ENCODE measurements around the gene ANKRD22.
"Not testable (repeated sequence)": the region's sequence is repeated elsewhere in the genome, so short reads cannot be mapped to it uniquely, and the experiment has no call there.

The ANKRD22 gene

DNA sequence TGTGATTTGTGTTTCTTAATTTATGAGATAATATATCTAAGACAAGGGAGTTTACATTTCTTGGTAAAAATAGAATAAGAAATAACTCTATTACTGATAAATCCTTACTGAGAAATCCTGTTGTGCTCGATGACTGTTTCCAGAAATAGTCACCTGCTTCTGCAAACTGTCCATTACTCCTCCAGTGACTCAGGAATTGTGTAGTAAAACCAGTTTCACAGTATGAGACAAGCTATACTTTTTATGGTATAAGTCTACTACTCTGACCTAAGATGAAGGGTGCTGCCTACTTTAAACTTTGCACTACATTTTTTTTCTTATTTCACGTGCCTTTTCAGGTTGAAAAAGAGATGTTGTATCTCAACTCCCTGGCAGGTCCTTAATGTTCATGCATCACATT is 6.8 kb upstream of the ANKRD22 start:
- H3K36me3 Mint-ChIP-seq = no peaks in the 10 kb centered on the region
- ATAC-seq (ENCODE audit: low read depth) = no peak
- H3K9me3 Mint-ChIP-seq = no peaks in the 10 kb centered on the region
- no peaks in the 10 kb centered on the region for H3K4me1 Mint-ChIP-seq
- H3K27ac Mint-ChIP-seq = no peak overlapping the region
- no peaks in the 10 kb centered on the region for H3K27me3 Mint-ChIP-seq
- DNase-seq (ENCODE audit: low spot score in 2 of 2) = no peak
- no peak overlapping the region for H3K4me3 Mint-ChIP-seq

DNA sequence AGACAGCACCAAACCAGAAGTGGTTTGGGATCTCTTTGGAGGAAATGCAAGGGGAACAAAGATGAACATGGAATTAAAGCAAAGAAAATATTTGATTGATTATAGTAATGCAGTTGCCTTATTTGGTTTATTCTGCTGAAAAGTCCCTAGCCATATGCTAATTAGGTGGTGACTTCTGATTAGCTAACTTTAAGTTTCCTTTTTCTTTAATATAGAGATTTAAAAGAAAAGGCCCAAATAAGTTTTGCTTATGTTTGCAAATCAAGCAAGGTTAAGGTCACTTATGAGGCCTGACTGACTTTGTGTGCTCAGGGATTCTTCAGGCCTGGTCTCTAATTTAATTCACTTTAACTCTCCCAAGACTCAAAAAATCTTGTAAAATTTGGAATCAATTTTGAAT is 6.2 kb upstream of the ANKRD22 start:
- Mint-ChIP-seq H3K27ac (no peak overlapping the region), H3K4me3 (no peak overlapping the region)
- ATAC-seq (ENCODE audit: low read depth) = no peak

DNA sequence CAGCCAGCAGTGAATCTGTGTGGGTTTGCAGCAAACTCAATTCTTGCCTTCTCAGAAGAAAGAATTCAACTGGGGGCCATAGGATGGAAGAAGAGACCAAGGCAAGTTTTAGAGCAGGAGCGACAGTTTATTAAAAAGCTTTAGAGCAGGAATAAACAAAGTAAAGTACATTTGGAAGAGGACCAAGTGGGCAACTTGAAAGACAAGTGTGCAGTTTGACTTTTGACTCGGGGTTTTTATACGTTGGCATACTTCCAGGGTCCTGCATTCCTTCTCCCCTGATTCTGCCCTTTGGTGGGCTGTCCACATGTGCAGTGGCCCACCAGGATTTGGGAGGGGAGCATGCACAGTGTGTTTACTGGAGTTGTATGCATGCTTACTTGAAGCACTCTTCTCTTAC is 3.0 kb upstream of the ANKRD22 start:
- no peak for DNase-seq (ENCODE audit: low spot score in 2 of 2)
- Mint-ChIP-seq H3K9me3 (no peaks in the 10 kb centered on the region), H3K4me3 (no peak overlapping the region), H3K27ac (no peak overlapping the region), H3K27me3 (no peaks in the 10 kb centered on the region), H3K4me1 (peaks cover 3% of the 10 kb centered on the region), H3K36me3 (no peaks in the 10 kb centered on the region)
- no peak for ATAC-seq (ENCODE audit: low read depth)

More for the DNA sequence above, 6.2 kb upstream of the ANKRD22 start:
- Mint-ChIP-seq H3K4me1 (peaks cover 3% of the 10 kb centered on the region), H3K36me3 (no peaks in the 10 kb centered on the region), H3K27me3 (no peaks in the 10 kb centered on the region), H3K9me3 (no peaks in the 10 kb centered on the region)
- DNase-seq (ENCODE audit: low spot score in 2 of 2) = no peak

DNA sequence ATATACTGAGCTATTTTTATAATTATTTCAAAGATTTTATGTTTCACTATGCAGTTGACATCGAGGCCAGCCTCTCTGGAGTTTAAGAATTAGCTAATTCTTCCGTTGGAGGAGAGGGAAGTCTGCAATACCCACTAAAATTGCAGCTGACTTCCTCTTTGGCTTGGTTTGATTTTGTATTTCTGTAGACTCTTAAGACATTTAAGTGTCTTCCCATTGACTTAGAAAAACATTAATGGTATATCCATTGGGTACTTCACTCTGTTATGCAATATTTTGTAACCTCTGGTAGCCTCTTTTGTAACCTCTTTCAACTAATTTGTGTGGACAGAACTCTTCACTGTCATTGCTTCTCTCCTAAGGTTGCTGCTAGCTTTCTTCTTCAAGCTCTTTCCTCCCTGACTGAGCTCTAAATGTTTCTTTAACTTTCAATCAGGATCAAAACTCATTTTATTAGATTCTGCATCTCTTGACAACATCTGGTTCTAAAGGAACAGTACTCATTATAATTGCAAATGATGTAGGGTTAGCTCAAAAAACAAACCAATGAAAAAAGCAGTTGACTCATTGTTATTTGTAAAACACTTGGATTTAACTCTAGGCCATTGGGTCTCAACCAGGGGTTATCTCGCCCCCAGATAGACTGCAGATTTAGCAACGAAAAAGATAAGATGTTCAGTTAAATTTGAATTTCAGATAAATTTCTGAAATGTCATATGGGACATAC is 1.7 kb upstream of the ANKRD22 start:
- DNase-seq (ENCODE audit: low spot score in 2 of 2) (no peak), ATAC-seq (ENCODE audit: low read depth) (no peak)
- Mint-ChIP-seq H3K27ac (no peak overlapping the region), H3K36me3 (no peaks in the 10 kb centered on the region), H3K9me3 (no peaks in the 10 kb centered on the region), H3K4me3 (no peak overlapping the region), H3K27me3 (no peaks in the 10 kb centered on the region), H3K4me1 (peaks cover 3% of the 10 kb centered on the region)

DNA sequence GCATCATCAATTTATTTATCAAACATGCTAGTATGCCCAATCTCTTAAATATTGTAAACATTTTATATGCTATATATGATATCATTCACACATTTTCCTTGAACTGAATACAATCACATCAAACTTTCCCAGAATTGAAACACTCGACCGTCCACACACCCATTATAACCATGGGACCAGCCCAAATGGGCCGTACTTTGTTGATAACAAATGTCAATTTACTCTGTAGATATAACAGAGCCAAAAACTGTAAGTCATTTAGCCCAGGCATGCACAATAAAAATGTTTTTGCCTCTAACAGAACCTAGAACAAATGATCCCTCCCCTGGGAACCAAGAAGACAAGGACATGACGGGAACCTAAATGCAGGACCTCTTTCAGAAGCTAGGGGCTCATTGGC is 683 bp upstream of the ANKRD22 start:
- no peak overlapping the region for H3K4me3 Mint-ChIP-seq
- no peaks in the 10 kb centered on the region for H3K36me3 Mint-ChIP-seq
- H3K4me1 Mint-ChIP-seq = peaks cover 3% of the 10 kb centered on the region
- H3K27me3 Mint-ChIP-seq = no peaks in the 10 kb centered on the region
- no peak for ATAC-seq (ENCODE audit: low read depth)
- no peak for DNase-seq (ENCODE audit: low spot score in 2 of 2)
- no peak overlapping the region for H3K27ac Mint-ChIP-seq
- no peaks in the 10 kb centered on the region for H3K9me3 Mint-ChIP-seq

DNA sequence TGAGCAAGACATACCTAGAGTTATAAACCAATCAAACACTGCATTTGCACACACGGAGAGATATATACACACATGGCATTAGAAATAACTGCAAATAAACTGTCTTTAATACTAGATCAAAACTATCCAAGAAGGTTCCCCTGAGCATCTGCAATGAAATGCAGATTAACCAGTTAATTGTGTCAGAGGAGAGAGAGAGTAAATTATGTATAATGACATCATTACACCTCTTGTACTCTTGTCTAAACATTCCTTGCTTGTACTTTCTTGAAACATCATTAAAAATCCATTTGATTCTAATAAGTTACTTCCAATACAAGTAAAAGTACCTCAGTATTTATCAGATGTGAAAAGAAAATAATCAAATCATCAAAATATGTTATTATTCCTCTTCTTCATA is 932 bp downstream of the ANKRD22 start:
- no peaks in the 10 kb centered on the region for H3K36me3 Mint-ChIP-seq
- H3K9me3 Mint-ChIP-seq = no peaks in the 10 kb centered on the region
- ATAC-seq (ENCODE audit: low read depth) (no peak), DNase-seq (ENCODE audit: low spot score in 2 of 2) (no peak)
- no peaks in the 10 kb centered on the region for H3K27me3 Mint-ChIP-seq
- H3K27ac Mint-ChIP-seq = no peak overlapping the region
- no peak overlapping the region for H3K4me3 Mint-ChIP-seq
- H3K4me1 Mint-ChIP-seq = peaks cover 3% of the 10 kb centered on the region

DNA sequence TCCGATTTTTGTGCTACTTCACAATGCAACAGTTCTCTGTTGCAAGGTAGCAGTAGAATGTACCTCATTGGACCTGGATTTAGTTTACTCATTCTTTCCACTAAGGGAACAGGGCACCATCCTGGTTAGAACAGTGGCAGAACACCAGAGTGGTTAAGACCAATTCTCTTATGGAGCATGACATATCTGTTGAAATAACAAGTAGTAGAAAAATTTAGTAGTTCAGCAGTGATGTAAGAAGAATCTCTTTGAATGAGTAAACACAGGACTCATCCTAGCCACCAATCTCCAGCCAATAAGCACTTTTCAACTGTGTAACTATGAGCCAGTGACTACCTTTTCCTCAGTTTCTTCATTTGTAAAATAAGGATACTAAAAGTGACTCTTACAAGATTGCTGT is 2.4 kb downstream of the ANKRD22 start:
- Mint-ChIP-seq H3K27ac (no peak overlapping the region), H3K27me3 (no peaks in the 10 kb centered on the region), H3K9me3 (no peaks in the 10 kb centered on the region), H3K36me3 (no peaks in the 10 kb centered on the region), H3K4me1 (peaks cover 3% of the 10 kb centered on the region), H3K4me3 (no peak overlapping the region)
- no peak for DNase-seq (ENCODE audit: low spot score in 2 of 2)
- no peak for ATAC-seq (ENCODE audit: low read depth)

DNA sequence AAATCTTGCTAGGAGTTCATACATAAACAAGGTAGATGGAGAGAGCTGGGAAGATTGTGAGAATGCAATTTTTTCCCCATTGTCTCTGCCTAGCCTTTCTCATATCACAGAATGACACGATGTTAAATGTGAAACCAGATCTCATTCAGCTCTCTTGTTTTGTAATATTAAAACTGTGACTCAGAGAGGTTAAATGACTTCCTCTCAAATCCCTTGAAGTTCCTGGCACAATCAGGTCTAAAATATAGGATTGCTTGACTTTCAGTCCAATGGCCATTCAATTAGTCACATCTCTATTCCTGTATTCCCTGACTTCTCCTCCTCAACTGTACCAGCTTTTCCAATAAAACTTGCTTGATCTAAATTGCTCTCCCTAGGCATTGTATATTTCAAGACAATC is 3.1 kb downstream of the ANKRD22 start:
- ATAC-seq (ENCODE audit: low read depth) (no peak), DNase-seq (ENCODE audit: low spot score in 2 of 2) (no peak)
- peaks cover 3% of the 10 kb centered on the region for H3K4me1 Mint-ChIP-seq
- H3K36me3 Mint-ChIP-seq = no peaks in the 10 kb centered on the region
- H3K27me3 Mint-ChIP-seq = no peaks in the 10 kb centered on the region
- H3K4me3 Mint-ChIP-seq = no peak overlapping the region
- H3K9me3 Mint-ChIP-seq = no peaks in the 10 kb centered on the region
- no peak overlapping the region for H3K27ac Mint-ChIP-seq

DNA sequence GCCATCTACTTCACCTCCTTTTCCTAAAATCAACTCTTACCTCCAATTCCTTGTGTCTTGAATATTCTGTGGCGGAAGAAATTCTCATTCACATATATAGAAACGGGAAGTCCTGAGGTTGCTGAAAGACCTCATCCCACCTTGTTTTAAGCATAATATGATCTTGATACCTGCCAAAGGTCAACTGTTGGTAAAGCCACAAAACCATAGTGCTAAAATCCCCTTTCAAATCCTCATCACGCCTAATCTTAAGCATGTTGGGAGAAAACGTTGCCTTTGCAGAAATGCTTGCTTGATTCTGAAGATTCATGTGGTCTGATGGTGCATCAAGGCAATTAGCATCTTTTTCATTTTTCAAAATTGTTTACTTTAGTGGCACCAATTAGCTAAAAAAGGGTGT is 8.5 kb downstream of the ANKRD22 start:
- DNase-seq (ENCODE audit: low spot score in 2 of 2) = no peak
- no peak for ATAC-seq (ENCODE audit: low read depth)
- Mint-ChIP-seq H3K9me3 (no peaks in the 10 kb centered on the region), H3K4me3 (no peak overlapping the region), H3K36me3 (no peaks in the 10 kb centered on the region), H3K4me1 (no peaks in the 10 kb centered on the region), H3K27ac (no peak overlapping the region), H3K27me3 (no peaks in the 10 kb centered on the region)

DNA sequence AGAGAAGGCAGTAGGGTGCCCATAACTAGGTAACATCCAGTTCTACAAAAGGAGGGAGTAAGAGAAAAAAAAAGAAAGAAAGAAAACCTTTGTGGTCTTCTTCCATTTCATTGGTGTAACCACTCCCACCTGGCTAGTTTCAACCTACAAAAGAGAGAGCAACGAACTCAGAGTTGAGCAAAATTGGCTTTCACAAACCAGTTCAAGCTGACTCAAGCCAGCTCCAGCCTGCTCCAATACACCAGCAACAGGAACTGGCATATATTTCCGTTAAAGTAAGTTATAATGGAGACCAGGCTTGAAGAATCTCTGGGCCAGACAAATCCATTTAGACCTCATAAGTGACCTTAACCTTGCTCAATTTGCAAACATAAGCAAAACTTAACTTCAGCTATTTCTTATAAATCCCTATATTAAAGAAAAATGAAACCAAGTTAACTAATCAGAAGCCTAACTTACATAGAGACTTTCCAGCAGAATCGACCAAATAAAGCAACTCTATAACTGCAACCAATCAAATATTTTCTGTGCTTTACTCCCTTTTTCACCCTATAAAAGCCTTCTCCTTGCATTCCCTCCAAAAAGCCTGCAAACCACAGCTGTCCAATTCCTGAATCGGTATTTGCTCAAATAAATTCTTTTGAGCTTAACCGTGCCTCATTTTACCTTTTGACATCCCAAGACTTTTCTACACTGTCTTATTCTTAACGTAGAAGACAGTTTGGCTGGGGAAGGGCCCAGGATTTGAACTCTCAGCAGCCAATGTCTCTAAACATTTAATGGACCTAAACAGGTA is 10.1 kb downstream of the ANKRD22 start:
- H3K4me1 Mint-ChIP-seq = no peaks in the 10 kb centered on the region

DNA sequence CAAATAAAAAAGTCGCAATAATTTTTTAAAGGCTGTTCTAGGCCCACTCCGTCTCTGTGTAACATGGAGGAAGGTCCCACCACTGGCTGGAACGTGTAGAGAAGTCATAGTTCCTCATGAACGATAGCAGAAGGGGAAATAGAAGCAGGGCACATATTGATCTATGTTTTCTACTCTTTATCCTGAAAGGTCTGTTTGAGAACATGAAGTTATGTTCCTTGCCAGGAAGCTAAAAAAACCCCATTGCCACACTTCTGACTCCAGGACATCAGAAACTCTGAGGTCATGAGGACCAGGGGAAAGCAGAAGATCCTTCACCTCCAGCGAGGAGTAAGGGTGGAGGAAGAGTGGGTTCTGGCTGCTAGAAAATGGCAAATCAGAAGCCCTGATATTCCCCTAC is 10.8 kb downstream of the ANKRD22 start:
- ATAC-seq (ENCODE audit: low read depth) (no peak), DNase-seq (ENCODE audit: low spot score in 2 of 2) (no peak)
- H3K4me3 Mint-ChIP-seq = no peak overlapping the region
- no peak overlapping the region for H3K27ac Mint-ChIP-seq
- H3K4me1 Mint-ChIP-seq = no peaks in the 10 kb centered on the region
- H3K36me3 Mint-ChIP-seq = no peaks in the 10 kb centered on the region
- no peaks in the 10 kb centered on the region for H3K27me3 Mint-ChIP-seq
- H3K9me3 Mint-ChIP-seq = no peaks in the 10 kb centered on the region

More for the DNA sequence above, 10.1 kb downstream of the ANKRD22 start:
- H3K4me3 Mint-ChIP-seq = no peak overlapping the region
- no peak for DNase-seq (ENCODE audit: low spot score in 2 of 2)
- no peaks in the 10 kb centered on the region for H3K27me3 Mint-ChIP-seq
- H3K9me3 Mint-ChIP-seq = no peaks in the 10 kb centered on the region
- no peak for ATAC-seq (ENCODE audit: low read depth)
- H3K36me3 Mint-ChIP-seq = no peaks in the 10 kb centered on the region
- H3K27ac Mint-ChIP-seq = no peak overlapping the region

DNA sequence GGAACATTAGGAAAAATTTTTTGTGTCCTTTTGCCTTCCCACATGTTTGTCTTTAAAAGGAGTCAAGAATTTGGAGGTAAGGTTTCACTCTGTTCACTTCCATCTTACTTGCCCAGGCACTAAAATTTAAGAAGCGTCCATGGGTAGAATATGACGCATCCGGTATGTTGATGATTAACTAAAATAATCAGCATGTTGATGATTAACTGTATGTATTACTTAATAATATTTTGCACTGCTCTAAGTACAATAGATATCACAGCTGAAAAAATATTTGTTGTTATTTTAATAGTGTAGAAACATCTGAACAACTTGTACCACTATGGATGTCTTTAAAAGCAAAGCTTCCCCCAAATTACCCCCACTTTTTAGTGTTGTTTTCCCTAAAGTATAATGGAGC is 11.5 kb downstream of the ANKRD22 start:
- Mint-ChIP-seq H3K27ac (no peak overlapping the region), H3K27me3 (no peaks in the 10 kb centered on the region), H3K4me3 (no peak overlapping the region), H3K36me3 (no peaks in the 10 kb centered on the region), H3K4me1 (no peaks in the 10 kb centered on the region), H3K9me3 (no peaks in the 10 kb centered on the region)
- DNase-seq (ENCODE audit: low spot score in 2 of 2) (no peak), ATAC-seq (ENCODE audit: low read depth) (no peak)

DNA sequence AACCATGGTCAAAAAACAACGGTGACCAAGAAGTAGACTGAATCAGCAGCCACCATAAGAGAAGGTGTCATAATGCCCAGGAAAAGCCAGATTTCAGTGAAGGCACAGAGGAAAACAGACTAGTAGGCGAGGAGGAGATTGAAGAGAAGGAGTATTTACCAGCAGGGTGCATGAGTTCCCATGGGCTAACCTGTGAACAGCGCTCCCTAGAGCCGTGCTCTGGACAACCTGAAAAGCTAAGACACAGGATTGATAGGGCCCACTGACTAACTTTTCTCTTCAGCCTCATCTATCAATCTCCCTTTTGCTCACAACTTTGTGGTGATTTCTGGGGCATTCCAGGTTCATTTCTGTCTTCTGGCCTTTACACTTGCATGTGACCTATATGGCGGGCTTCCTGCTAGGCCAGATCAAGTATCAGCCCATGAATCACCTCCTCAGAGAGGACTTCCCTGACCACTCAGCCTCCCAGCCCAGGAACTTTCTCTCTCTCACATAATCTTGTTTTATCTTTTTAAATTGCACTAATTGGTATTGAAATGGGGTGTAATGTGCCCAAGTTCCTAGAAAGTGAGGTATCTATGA is 12.8 kb downstream of the ANKRD22 start:
- Mint-ChIP-seq H3K36me3 (no peaks in the 10 kb centered on the region), H3K27ac (no peak overlapping the region), H3K4me1 (peaks cover under 1% of the 10 kb centered on the region), H3K9me3 (no peaks in the 10 kb centered on the region), H3K4me3 (no peak overlapping the region), H3K27me3 (no peaks in the 10 kb centered on the region)
- DNase-seq (ENCODE audit: low spot score in 2 of 2) = no peak
- no peak for ATAC-seq (ENCODE audit: low read depth)

DNA sequence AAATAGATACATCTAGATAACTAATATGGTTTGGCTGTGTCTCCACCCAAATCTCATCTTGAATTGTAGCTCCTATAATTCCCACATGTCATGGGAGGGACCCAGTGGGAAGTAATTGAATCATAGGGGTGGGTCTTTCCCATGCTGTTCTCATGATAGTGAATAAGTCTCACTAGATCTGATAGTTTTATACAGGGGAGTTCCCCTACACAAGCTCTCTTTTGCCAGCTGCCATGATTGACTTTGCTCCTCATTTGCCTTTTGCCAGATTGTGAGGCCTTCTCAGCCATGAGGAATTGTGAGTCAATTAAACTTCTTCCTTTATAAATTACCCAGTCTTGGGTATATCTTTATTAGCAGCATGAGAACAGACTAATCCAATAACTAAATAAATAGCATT is 14.0 kb downstream of the ANKRD22 start:
- not testable (repeated sequence) for H3K4me3 Mint-ChIP-seq

More for the DNA sequence above, 14.0 kb downstream of the ANKRD22 start:
- not testable (repeated sequence) for H3K27me3 Mint-ChIP-seq; H3K27ac Mint-ChIP-seq; H3K4me1 Mint-ChIP-seq; ATAC-seq (ENCODE audit: low read depth); H3K9me3 Mint-ChIP-seq; H3K36me3 Mint-ChIP-seq; DNase-seq (ENCODE audit: low spot score in 2 of 2)
